IMR-90 (cell line): Measurements from ENCODE around the gene TMC1. TPM values are rescaled to one million over a fixed set of nuclear protein-coding genes. Genes with fewer than 3 reads are reported as not detected.

ENCODE experiments used
- ATAC-seq: fragments of 200-7000 bp; cut with Tn5 transposase; 2 replicates; pipeline ENCODE4 v1.9.1; 2020; ENCODE audit warnings: low read depth, mild to moderate bottlenecking, moderate library complexity
- BruUV-seq: library from RNA; stranded (reverse); fragments of 400-500 nt; replicated peaks from 2 replicates; lab custom pipeline; 2021; lab: Mats Ljungman, UMichigan
- CTCF ChIA-PET: fragments of 300-600 bp; formaldehyde crosslinking; extraction: SDS; loops from one replicate; lab custom pipeline; 2021; ENCODE audit warnings: antibody characterized with exemption; lab: Yijun Ruan, JAX
- POLR2A ChIA-PET: fragments of 300-600 bp; sonication (Branson Sonifier 250); formaldehyde crosslinking; loops from one replicate; lab custom pipeline; 2022; ENCODE audit warnings: antibody characterized with exemption; ENCODE audit not compliant: unreplicated experiment; lab: Charles Lee
- DNase-seq: peaks from one replicate; pipeline ENCODE4 v3.0.0; 2013
- H2AFZ ChIP-seq: replicated peaks from 2 replicates; pipeline ENCODE3; 2013; ENCODE audit warnings: low read length, mild to moderate bottlenecking; ENCODE audit not compliant: poor library complexity
- H2AK5ac ChIP-seq: 2 replicates; pipeline ENCODE4 v1.6.1; 2013; ENCODE audit warnings: low read depth, low read length, inconsistent platforms
- H2AK9ac ChIP-seq: replicated peaks from 2 replicates; pipeline ENCODE3; 2013; ENCODE audit warnings: mild to moderate bottlenecking, low read depth, low read length, moderate library complexity; ENCODE audit not compliant: poor library complexity
- H2BK120ac ChIP-seq: 2 replicates; pipeline ENCODE4 v1.6.1; 2013; ENCODE audit warnings: low read depth, low read length, inconsistent platforms
- H2BK15ac ChIP-seq: 3 replicates; pipeline ENCODE4 v1.6.1; 2013; ENCODE audit warnings: low read depth, low read length, inconsistent platforms
- H2BK20ac ChIP-seq: 2 replicates; pipeline ENCODE4 v1.6.1; 2013; ENCODE audit warnings: low read depth, mild to moderate bottlenecking, inconsistent platforms, low read length, moderate library complexity
- H2BK5ac ChIP-seq: 2 replicates; pipeline ENCODE4 v1.6.1; 2013; ENCODE audit warnings: mild to moderate bottlenecking, low read depth, low read length, inconsistent platforms; ENCODE audit not compliant: poor library complexity, severe bottlenecking
- H3K14ac ChIP-seq: replicated peaks from 2 replicates; pipeline ENCODE4 v1.6.1; 2013; ENCODE audit warnings: low read depth, low read length, inconsistent platforms
- H3K18ac ChIP-seq: 2 replicates; pipeline ENCODE4 v1.6.1; 2013; ENCODE audit warnings: low read depth, low read length, control low read depth
- H3K23ac ChIP-seq: 2 replicates; pipeline ENCODE4 v1.6.1; 2013; ENCODE audit warnings: low read depth, low read length, inconsistent platforms
- H3K27ac ChIP-seq: 2 replicates; pipeline ENCODE4 v1.5.1; 2013; ENCODE audit warnings: mild to moderate bottlenecking, control low read depth, low read length; ENCODE audit not compliant: insufficient read depth
- H3K27me3 ChIP-seq: 2 replicates; pipeline ENCODE4 v1.6.1; 2013; ENCODE audit warnings: low read length; ENCODE audit not compliant: control insufficient read depth, insufficient read depth
- H3K36me3 ChIP-seq: 2 replicates; pipeline ENCODE4 v1.6.1; 2013; ENCODE audit warnings: low read length, mixed read lengths; ENCODE audit not compliant: control insufficient read depth, insufficient read depth
- H3K4ac ChIP-seq: 2 replicates; pipeline ENCODE4 v1.6.1; 2013; ENCODE audit warnings: low read depth, low read length, inconsistent platforms
- H3K4me1 ChIP-seq: 2 replicates; pipeline ENCODE4 v1.6.1; 2013; ENCODE audit warnings: low read length, mixed read lengths; ENCODE audit not compliant: control insufficient read depth, insufficient read depth
- H3K4me2 ChIP-seq: 2 replicates; pipeline ENCODE4 v1.6.1; 2013; ENCODE audit warnings: low read depth, mild to moderate bottlenecking, control low read depth, low read length, moderate library complexity
- H3K4me3 ChIP-seq: 2 replicates; pipeline ENCODE4 v1.5.1; 2013; ENCODE audit warnings: low read depth, mild to moderate bottlenecking, control low read depth, low read length, moderate library complexity; ENCODE audit not compliant: insufficient read depth
- H3K56ac ChIP-seq: 2 replicates; pipeline ENCODE4 v1.6.1; 2013; ENCODE audit warnings: low read length, inconsistent platforms; ENCODE audit not compliant: insufficient read depth; ENCODE audit errors: extremely low read depth
- H3K79me1 ChIP-seq, 2 experiments: 2 replicates each; pipeline ENCODE4 v1.6.1; 2013; ENCODE audit warnings: low read length in 2 of 2, inconsistent platforms in 1 of 2, low read depth in 1 of 2
- H3K9ac ChIP-seq: 2 replicates; pipeline ENCODE4 v1.6.1; 2013; ENCODE audit warnings: low read depth, low read length, control low read depth
- H3K9me1 ChIP-seq: 2 replicates; pipeline ENCODE4 v1.6.1; 2013; ENCODE audit warnings: low read length, inconsistent platforms; ENCODE audit not compliant: insufficient read depth
- H3K9me3 ChIP-seq: 2 replicates; pipeline ENCODE4 v1.6.1; 2013; ENCODE audit warnings: low read length; ENCODE audit not compliant: control insufficient read depth, insufficient read depth
- H4K20me1 ChIP-seq: 2 replicates; pipeline ENCODE4 v1.6.1; 2013; ENCODE audit warnings: low read length, inconsistent platforms; ENCODE audit not compliant: insufficient read depth
- H4K5ac ChIP-seq: 2 replicates; pipeline ENCODE4 v1.6.1; 2013; ENCODE audit warnings: mild to moderate bottlenecking, low read depth, low read length, control low read depth
- H4K8ac ChIP-seq, 2 experiments: 2 replicates each; pipeline ENCODE4 v1.6.1; 2013; ENCODE audit warnings: low read depth in 2 of 2, low read length in 2 of 2, control low read depth in 1 of 2, inconsistent platforms in 1 of 2
- H4K91ac ChIP-seq: 2 replicates; pipeline ENCODE4 v1.6.1; 2013; ENCODE audit warnings: low read depth, low read length, inconsistent platforms; ENCODE audit not compliant: insufficient read depth
- BHLHE40 ChIP-seq: fragments of 150-350 bp; IDR thresholded peaks from 2 replicates; pipeline ENCODE4 v1.6.1; 2016; ENCODE audit warnings: mild to moderate bottlenecking, low read depth, low read length
- CEBPB ChIP-seq: IDR thresholded peaks from 2 replicates; pipeline ENCODE4 v1.6.1; 2012; ENCODE audit warnings: low read depth, low read length, improper control_type of control experiment
- FOS ChIP-seq: fragments of 150-350 bp; IDR thresholded peaks from 2 replicates; pipeline ENCODE4 v1.6.1; 2016; ENCODE audit warnings: low read depth, low read length
- MAFK ChIP-seq: IDR thresholded peaks from 2 replicates; pipeline ENCODE4 v1.6.1; 2012; ENCODE audit warnings: low read depth, low read length, improper control_type of control experiment
- MAZ ChIP-seq: IDR thresholded peaks from 2 replicates; pipeline ENCODE4 v1.6.1; 2012; ENCODE audit warnings: low read depth, mild to moderate bottlenecking, low read length, improper control_type of control experiment, moderate library complexity, borderline replicate concordance
- MXI1 ChIP-seq: IDR thresholded peaks from 2 replicates; pipeline ENCODE4 v1.6.1; 2012; ENCODE audit warnings: low read depth, mild to moderate bottlenecking, low read length, moderate library complexity, borderline replicate concordance
- NFE2L2 ChIP-seq: fragments of 150-350 bp; IDR thresholded peaks from 2 replicates; pipeline ENCODE4 v1.6.1; 2016; ENCODE audit warnings: low read depth, mild to moderate bottlenecking, low read length
- RAD21 ChIP-seq: IDR thresholded peaks from 2 replicates; pipeline ENCODE4 v1.6.1; 2012; ENCODE audit warnings: low read length, improper control_type of control experiment
- RCOR1 ChIP-seq: IDR thresholded peaks from 2 replicates; pipeline ENCODE4 v1.6.1; 2012; ENCODE audit warnings: mild to moderate bottlenecking, low read length, improper control_type of control experiment; ENCODE audit not compliant: insufficient replicate concordance
- RFX5 ChIP-seq: IDR thresholded peaks from 2 replicates; pipeline ENCODE4 v1.8.0; 2012; ENCODE audit warnings: low read depth, mild to moderate bottlenecking, low read length, moderate library complexity
- SMC3 ChIP-seq: fragments of 150-350 bp; IDR thresholded peaks from 2 replicates; pipeline ENCODE4 v1.6.1; 2016; ENCODE audit warnings: low read depth, mild to moderate bottlenecking, antibody characterized with exemption, low read length, moderate library complexity
- WGBS, 2 experiments: methylation state at CpG; one replicate each; pipeline versions ENCODE4 v1.1.5 to v1.1.7; 2013; ENCODE audit warnings: missing lambda C conversion rate in 2 of 2; ENCODE audit not compliant: insufficient read length in 1 of 2; ENCODE audit errors: extremely low coverage in 2 of 2; 5-methylcytosine and 5-hydroxymethylcytosine counted together
- dilution Hi-C: fragments of 300-500 bp; cut with HindIII; formaldehyde crosslinking; loops from one replicate; pipeline ENCODE4 v1.14.3; 2018; ENCODE audit warnings: low sequenced_read_pairs; ENCODE audit not compliant: unreplicated experiment
- in situ Hi-C: fragments of 300-500 bp; cut with MboI; formaldehyde crosslinking; loops from 3 replicates; pipeline ENCODE4 v1.14.3; 2019; ENCODE audit warnings: low sequenced_read_pairs, inconsistent platforms, mixed read lengths
- intact Hi-C: fragments of 100-400 bp; cut with micrococcal nuclease; formaldehyde crosslinking; loops from 2 replicates; pipeline ENCODE4 v1.10.0; 2022
- polyA plus RNA-seq, 3 experiments: library from polyadenylated mRNA; depleted of rRNA; stranded (reverse); fragments of >200 nt; gene quantifications; 2 replicates each; pipeline ENCODE4 v1.2.3, GENCODE V29; 2012; ENCODE audit warnings: low replicate concordance in 1 of 3
- total RNA-seq: library from RNA; depleted of rRNA; stranded (reverse); fragments of >200 nt; gene quantifications from 2 replicates; pipeline ENCODE4 v1.2.3, GENCODE V29; 2012
- TF ChIP-seq, protein P1 (sequence below): conservative IDR thresholded peaks from 2 replicates; pipeline ENCODE4 v1.5.1; 2012; ENCODE audit warnings: mild to moderate bottlenecking, low read depth, low read length, improper control_type of control experiment
- TF ChIP-seq, protein P2 (sequence below): fragments of 150-350 bp; IDR thresholded peaks from 2 replicates; pipeline ENCODE4 v1.6.1; 2017; ENCODE audit warnings: mild to moderate bottlenecking, antibody characterized with exemption, low read length, low read depth
- TF ChIP-seq, protein P3 (sequence below): fragments of 150-350 bp; IDR thresholded peaks from 2 replicates; pipeline ENCODE4 v1.6.1; 2016; ENCODE audit warnings: low read depth, mild to moderate bottlenecking, low read length, moderate library complexity, borderline replicate concordance

TMC1 gene
- total and polyA plus RNA-seq, 2 of the 4 experiments (the other 2 are of a cell fraction), result not detected

DNA sequence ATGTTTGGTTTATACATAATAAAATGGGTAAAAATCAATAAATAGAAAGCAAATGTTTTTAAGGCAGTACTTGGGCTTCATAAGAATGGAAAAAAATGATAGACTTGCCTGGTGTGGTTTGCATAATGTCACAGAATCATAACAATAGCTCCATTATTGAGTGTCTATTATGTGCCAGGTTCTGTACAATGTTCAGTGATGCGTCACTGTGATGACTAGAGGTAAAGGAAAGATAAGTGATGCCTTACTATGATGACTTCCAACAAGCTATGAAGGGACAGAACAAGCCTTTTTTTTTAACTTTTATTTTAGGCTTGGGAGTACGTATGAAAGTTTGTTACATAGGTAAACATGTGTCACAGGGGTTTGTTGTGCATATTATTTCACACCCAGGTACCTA is 128.8 kb downstream of the TMC1 start:
- no peak for DNase-seq
- WGBS, 2 experiments, result no CpG with 5 or more reads among the region's 2 CpGs
- H3K36me3 ChIP-seq, result no peaks in the 10 kb centered on the region

More for the DNA sequence above, 128.8 kb downstream of the TMC1 start:
- H3K4me1 ChIP-seq, result no peaks in the 10 kb centered on the region
- no peak overlapping the region for H4K91ac ChIP-seq
- no peak overlapping the region for H3K27ac ChIP-seq
- peaks cover 10% of the 10 kb centered on the region; the same call in 1 of the 2 replicates for H3K27me3 ChIP-seq
- no peak for ATAC-seq
- dilution Hi-C loops (no loop called here), in situ Hi-C loops (no loop called here), intact Hi-C loops (no loop called here)
- H3K56ac ChIP-seq, result no peak overlapping the region
- no peak overlapping the region for H2BK15ac ChIP-seq
- H3K9me3 ChIP-seq, result no peaks in the 10 kb centered on the region
- H3K23ac ChIP-seq, result no peak overlapping the region
- H3K9ac ChIP-seq, result no peak overlapping the region
- no peaks in the 10 kb centered on the region for H4K20me1 ChIP-seq
- no peak overlapping the region for H3K14ac ChIP-seq
- no peak overlapping the region for H3K4me2 ChIP-seq
- BruUV-seq, result no TSS peak
- ChIA-PET CTCF (no interaction called here), POLR2A (no interaction called here)
- no peak overlapping the region for H2BK120ac ChIP-seq
- H4K5ac ChIP-seq, result no peak overlapping the region
- H3K79me1 ChIP-seq, result no peaks in the 10 kb centered on the region
- H3K4ac ChIP-seq, result no peak overlapping the region
- H4K8ac ChIP-seq, result no peak overlapping the region
- H2AFZ ChIP-seq, result no peak overlapping the region
- H3K18ac ChIP-seq, result no peak overlapping the region
- no peak overlapping the region for H3K4me3 ChIP-seq
- H2BK20ac ChIP-seq, result no peak overlapping the region
- no peak overlapping the region for H2AK9ac ChIP-seq
- no peak for TF ChIP-seq MAZ
- no peak for TF ChIP-seq RAD21
- no peak for TF ChIP-seq FOS
- TF ChIP-seq MXI1, result no peak
- TF ChIP-seq, protein P1, sequence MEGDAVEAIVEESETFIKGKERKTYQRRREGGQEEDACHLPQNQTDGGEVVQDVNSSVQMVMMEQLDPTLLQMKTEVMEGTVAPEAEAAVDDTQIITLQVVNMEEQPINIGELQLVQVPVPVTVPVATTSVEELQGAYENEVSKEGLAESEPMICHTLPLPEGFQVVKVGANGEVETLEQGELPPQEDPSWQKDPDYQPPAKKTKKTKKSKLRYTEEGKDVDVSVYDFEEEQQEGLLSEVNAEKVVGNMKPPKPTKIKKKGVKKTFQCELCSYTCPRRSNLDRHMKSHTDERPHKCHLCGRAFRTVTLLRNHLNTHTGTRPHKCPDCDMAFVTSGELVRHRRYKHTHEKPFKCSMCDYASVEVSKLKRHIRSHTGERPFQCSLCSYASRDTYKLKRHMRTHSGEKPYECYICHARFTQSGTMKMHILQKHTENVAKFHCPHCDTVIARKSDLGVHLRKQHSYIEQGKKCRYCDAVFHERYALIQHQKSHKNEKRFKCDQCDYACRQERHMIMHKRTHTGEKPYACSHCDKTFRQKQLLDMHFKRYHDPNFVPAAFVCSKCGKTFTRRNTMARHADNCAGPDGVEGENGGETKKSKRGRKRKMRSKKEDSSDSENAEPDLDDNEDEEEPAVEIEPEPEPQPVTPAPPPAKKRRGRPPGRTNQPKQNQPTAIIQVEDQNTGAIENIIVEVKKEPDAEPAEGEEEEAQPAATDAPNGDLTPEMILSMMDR, result no peak
- TF ChIP-seq SMC3, result no peak
- TF ChIP-seq NFE2L2, result no peak
- TF ChIP-seq, protein P2, sequence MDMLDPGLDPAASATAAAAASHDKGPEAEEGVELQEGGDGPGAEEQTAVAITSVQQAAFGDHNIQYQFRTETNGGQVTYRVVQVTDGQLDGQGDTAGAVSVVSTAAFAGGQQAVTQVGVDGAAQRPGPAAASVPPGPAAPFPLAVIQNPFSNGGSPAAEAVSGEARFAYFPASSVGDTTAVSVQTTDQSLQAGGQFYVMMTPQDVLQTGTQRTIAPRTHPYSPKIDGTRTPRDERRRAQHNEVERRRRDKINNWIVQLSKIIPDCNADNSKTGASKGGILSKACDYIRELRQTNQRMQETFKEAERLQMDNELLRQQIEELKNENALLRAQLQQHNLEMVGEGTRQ, result no peak
- TF ChIP-seq, protein P3, sequence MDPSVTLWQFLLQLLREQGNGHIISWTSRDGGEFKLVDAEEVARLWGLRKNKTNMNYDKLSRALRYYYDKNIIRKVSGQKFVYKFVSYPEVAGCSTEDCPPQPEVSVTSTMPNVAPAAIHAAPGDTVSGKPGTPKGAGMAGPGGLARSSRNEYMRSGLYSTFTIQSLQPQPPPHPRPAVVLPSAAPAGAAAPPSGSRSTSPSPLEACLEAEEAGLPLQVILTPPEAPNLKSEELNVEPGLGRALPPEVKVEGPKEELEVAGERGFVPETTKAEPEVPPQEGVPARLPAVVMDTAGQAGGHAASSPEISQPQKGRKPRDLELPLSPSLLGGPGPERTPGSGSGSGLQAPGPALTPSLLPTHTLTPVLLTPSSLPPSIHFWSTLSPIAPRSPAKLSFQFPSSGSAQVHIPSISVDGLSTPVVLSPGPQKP, result no peak
- no peak for TF ChIP-seq CEBPB
- TF ChIP-seq RCOR1, result no peak
- TF ChIP-seq RFX5, result no peak
- TF ChIP-seq MAFK, result no peak
- no peak for TF ChIP-seq BHLHE40
- no peaks in the 10 kb centered on the region for H3K9me1 ChIP-seq
- H2AK5ac ChIP-seq, result no peak overlapping the region
- H2BK5ac ChIP-seq, result no peak overlapping the region
